ENCODE results near the gene RNF121.

The RNF121 gene

DNA sequence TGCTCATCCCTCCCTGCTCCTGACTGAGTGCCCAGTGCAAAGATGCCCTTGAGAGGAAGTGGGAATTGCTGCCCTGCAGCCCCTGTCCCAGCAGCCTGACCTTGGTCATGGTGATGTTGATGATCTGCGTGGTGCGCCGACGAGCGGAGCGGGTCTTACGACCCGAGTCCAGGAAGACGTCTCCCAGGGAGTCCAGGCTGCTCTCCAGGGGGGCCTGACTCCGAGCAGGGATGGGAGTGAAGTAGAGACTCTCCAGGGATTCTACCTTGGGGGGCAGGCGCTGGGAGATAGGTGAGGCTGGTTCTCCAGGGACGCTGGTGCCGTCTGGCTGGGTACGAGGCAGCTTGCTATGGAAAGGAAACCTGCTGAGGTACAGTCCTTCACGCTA, 78.2 kb downstream of the RNF121 start:
- no peak for DNase-seq

DNA sequence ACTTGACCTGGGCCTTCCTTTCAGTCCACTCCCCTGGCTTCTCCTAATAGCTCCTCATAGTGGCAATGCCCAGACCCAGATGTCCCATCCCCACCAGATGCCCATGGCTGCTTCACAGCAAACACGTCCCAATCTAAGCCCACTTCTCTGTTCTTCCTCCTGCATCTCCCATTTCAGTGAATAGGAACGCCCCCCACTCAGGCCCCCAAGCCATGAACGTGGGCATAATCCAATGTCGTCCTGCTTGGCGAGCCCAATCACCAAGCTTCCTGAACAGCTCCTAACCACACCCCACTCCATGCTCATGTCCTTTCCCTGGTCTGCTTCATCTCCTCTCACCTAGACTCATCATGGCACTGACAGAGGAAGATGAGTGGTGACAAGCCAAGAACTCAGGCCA, 78.7 kb downstream of the RNF121 start:
- no peak for DNase-seq

DNA sequence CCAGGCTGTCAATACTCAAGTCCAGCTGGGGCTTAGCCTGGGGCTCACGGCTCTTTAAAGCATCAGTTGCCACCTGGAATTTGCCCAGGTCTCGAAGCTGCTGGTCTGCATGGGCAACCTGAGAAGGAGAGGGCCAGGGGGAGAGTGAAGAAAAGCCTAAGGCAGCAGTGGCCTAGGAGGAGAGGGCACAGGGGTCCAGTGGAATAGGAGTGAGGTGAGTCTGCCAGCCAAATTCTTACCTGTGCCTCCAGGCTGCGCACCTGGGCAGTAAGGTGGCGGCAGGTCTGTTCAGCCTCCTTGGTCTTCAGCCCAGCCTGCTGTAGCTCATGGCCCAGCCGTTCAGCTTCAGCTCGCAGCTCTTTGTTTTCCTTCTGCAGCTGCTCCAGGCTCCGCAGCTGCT, 79.9 kb downstream of the RNF121 start:
- no peak for DNase-seq

DNA sequence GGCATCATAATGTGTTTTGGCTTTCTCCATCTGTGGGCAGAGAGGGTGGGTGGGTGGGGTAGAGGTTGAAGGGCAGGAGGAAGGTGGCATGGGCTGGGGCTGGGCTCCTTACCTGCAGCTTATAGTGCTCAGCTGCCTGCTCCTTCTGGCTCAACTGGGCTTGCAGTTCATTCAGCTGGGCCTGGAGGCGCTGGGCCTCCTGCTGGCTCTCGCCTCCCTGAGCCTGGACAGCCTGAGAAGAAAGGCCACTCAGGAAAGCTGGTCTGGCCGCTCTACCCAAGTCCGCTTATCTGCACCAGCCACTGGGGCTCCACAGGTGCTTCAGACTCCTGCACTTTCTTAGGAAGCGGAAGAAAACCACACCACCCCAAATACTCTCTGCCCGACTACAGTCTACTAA, 80.3 kb downstream of the RNF121 start:
- DNase-seq: no peak

DNA sequence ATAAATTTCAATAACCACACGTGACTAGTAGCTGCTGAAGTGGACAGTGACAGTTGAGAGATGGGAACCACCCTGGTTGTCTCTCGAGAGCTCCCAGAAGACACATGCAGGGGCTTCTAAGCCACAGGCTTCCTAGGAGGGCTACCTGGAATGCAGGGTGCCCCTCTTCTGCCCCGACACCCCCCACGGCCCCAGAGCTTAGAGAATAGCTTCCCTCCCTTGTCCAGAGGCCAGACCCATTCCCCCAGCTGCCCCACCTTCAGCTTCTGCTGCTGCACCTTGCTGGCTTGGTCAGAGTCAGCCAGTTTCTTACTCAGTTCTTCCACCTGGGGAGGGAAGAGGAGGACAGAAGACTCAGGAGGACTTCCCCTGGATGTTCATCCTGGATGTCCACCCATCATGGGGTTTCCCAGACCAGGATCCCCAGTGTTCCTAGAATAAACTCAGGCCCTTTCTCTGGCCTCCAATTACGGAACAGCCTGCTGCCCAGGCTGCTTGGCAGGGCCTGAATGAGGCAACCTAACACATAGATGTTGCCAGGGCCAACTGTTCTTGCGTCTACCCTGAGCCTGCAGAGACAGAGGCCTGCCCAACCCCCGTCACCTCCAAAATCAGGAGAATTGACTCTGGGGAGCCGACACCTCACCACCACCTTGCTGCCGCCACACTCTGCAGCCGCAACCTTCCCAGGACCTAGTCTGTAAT, 81.8 kb downstream of the RNF121 start:
- DNase-seq: no peak

DNA sequence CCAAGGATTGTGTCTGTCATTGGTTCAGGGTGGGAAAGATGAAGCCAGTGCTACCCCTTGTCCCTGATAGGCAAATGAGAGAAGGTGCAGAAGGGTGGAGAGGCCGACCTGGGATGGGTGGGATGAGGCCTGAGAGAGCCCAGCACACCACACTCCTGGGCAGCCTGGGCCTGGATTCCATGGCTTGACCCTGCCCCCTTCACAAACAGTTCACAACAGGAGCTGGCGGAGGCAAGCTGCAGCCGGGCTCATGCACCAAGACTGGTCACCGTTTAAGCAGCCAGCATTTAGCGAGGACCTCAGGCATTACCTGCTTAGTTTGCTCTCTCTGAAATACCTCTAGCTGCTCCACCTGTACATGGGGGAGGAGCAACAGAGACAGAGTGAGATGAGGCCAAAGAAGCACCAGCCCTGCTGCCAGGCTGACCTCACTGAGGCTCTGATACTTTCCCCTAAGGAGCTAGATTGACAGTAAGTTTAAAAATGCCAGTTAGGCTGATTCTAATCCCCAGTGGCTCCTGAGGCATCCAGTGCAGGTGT, 83.3 kb downstream of the RNF121 start:
- DNase-seq: no peak

DNA sequence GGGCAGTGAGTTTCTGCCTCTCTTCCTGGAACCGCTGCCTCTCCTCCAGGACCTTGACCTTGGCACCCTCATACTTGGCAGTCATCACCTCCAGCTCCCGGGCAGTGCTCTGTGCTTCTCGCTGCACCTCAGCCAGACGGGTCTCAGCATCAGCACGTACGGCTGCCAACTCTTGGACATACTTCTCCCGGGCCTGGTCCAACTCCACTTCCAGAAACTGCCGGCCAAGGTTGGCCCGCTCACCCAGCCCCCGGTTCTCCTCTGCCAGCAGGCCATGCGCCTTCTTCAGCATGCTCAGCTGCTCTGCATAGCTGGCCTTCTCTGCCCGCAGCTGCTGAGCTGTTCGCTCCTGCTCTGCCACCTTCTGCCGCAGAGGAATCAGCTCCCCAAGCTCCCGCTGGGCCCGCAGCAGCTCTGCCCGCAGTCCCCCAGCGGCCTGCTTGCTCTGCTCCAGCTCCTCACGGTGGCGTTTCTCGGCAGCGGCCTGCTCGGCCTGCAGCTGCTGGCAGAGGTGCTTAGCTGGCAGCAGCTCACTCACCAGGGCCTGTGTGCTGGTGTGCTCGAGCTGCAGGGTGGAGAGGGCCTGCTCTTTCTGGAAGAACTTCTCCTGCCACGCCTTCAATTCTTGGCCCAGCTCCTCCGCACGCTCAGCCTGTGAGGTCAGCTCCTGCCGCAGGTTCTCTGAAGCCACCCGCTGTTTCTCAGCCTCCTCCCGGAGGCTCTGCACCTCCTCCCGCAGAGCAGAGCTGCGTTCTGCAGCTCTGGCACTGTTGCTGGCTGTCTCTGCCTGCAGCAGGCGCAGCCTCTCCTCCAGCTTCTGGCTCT, 84.3 kb downstream of the RNF121 start:
- DNase-seq: no peak

DNA sequence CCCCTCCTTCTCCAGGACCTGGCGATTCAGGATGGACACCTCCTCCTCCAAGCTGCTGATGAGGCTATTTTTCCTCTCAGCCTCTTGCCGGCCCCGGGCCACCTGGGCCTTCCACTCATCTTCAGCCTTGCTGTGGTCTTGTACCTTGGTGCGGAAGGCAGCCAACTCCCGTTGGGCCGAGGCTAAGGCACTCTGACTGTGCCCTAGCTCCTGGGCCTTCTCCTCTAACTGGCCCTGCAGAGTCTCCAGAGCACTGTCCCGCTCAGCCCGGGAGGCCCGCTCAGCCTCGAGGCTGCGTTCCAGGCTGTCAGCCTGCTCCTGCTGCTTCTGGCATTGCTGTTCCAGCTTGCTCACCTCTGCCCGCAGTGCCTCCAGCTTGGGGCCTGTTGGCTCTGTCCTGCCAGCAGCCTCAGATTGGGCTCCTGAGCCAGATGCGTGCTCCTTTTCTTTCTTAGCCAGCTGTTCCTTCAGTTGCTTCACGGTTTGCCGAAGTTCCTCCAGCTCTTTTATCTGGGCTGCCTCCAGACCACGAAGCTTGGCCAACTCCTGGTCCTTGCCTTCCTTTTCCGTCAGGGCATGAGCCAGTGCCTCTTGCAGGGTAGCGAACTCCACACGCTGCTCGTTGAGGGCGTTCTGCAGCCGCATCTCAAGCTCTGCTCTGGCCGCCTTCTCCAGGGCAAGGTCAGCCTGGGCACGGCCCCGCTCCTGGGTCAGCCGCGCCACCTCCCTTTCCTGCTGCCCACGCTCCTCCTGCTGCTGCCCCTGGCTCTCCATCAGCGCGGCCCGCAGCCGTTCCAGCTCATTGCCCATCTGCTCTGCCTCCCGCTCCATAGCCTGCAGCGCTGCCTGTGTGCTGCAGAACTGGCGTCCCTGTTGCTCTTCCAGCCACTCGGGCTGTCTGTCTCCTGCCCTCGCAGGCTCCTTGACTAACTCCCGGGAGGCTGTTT, 85.2 kb downstream of the RNF121 start:
- no peak for DNase-seq

DNA sequence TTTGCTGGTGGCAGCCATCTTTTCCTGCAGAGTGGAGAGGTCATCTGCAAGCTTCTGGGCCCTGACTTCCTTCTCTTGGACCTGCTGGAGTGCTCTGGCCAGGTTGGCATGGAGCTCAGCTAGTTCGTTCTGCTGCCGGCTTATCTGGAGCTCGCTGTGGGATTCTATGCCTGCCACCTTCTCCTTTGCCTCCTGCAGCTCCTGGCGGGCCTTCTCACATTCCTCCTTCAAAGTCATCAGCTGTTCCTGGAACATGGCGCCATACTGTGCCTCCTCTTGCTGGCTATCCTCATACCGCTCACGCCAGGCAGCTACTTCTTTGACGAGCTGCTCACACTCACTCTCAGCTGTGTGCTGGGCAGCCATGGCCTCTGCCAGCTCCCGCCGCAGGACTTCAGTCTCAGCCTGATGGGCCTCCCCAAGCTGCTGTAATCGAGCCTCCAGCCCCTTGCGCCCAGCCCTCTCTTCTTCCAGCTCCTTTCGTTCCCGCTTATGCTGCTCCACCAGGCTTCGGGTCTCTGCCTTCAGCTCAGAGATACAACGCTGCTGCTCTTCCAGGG, 86.0 kb downstream of the RNF121 start:
- no peak for DNase-seq

DNA sequence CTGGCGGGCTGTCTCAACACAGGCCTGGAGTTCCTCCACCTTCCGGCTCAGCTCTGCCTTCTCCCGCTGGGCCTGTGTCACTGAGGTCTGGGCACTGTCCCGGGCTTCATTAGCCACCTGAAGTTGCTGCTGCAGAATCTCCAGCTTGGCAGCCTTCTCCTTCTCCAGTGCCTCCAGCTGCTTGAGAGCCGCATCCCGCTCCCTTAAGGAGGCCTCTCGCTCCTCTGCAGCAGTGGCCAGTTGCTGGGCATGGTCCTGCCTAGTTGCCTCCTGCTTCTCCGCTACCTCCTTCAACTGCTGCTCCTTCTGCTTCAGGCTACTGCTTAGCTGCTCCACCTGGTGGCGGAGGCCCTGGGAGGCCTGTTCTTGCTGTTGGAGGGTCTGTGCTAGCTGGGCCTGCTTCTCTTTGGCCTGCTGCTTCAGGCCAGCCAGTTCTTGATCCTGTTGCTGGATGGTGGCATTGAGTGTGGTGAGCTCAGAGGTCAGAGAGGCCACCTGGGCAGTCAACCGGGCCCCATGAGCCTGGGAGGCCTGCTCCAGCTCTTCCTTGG, 86.7 kb downstream of the RNF121 start:
- DNase-seq: no peak

DNA sequence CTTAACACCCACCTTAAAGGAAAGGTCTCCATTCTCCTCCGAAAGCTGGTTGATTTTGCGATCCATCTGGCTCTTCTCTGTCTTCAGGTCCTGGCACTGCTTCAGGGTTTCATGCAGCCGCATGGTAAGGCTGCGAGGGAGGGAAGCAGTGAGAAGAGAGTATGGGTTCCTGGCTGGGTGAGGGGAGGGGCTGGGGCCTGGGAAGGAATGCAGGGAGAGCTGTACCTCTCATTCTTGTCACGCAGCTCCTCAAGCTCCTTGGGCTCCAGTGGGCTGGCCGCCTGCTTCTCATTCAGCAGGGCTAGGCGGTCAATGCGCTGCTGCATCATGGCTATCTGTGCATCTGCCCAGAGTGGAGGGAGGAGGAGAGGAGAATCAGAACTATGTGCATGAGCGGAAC, 89.3 kb downstream of the RNF121 start:
- no peak for DNase-seq

DNA sequence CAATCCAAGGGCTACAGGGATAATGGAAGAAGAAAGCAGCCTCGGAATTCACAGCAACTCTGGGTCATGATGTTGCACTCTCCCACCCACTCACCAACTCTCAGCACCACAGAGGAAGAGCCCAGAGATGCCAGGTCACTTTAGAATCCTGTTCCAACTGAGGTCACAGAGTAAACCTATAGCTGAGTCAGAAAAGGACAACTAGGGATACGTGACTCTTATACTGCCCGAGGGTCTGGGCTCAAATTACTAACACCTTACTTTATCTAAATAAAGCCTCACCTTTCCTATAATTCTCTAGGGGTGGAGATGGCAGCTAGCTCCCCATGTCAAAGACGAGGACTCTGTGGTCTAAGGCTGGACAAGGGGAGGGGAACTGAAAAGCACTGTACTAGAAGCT, 94.5 kb downstream of the RNF121 start:
- DNase-seq: no peak

DNA sequence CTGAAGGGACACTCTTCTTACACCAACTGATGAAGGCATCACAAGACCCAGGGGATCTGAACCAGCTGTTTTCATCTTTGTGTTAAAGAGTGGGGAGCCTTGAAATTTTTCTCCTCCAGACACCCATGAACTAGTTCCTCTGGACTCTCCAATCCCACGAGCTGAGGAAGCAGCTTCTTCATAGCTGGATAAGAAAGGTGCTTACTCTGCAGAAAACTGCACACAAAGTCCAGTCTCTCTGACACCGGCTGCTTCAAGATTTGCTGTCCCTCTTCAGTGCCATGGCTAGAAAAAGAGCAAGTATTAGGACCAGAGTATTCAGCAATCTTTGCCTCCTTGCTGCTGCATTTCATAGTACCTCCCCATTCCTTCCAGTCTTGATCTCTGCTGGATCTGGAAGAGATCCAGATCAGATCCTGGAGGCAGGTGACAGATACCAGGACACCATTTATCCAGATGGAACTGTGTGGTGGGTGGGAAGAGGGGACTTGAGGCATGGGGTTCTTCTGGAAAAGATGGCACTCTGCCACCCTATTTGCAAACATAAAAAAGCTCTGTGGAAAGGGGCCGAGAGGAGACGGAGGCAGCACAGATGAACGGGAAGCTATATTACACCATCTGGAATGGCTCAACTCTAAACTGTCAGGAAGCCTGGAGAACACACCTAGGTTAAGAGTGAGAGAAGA, 95.4 kb downstream of the RNF121 start:
- DNase-seq: no peak

DNA sequence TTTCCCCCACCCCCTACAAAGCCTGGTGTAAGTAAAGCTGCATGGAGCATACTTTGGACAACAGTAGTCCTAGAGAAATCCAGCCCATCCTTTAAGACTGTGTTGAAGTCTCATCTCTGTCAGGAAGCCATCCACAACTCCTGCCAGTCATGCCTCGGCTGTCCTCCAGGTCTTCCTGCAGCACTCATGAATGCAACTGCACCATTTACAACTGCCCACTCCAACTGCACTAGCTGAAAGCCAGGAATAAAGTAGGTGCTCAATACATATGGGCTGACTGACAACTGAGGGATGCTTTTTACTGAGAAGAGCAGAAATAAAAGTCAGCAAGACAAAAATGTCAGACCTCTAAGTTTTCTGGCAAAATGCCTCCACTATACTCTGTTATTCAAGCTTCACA, 97.2 kb downstream of the RNF121 start:
- no peak for DNase-seq

DNA sequence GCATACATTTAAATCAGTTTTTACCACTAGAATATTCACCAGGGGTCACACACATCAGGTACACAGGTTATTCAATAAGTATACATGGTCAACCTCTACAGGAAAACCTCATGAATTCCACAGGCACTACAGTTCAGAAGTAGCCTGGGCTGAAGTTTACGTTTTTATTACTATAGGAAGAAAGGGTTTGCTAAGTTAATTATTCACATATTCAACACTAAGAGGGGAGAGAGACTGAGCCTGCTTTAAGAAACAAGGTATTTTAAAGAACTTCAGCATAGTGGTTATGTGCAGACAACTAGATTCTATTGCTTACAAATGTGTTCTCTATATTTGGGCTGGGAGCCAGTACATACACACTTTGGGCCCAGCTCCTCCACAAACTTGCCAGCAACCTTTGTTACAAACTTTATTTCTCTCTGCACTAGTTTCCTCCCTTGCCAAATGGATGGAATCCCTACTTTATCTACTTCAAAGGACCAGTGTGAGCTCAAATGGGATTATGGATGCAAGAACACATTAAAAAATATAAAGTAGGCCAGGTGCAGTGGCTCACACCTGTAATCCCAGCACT, 101.7 kb downstream of the RNF121 start:
- no peak for DNase-seq

DNA sequence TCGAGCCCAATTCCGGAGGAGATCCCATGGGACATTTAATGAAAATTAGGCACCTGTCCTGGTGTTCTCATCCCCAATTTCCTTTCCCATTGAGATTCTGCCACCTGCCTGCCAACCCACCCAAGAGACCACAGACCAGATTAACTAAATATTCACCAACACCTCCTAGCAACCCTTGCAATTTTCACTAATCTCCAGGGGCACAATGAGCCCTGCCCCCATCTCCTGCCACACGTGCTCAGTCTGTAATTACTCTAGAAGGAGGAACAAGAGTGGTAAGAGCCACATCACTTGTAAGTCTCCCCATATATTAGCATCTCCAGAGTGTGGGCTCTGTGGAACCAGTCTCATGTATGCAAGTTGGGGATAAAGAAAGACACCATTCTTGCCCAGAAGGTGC, 107.8 kb downstream of the RNF121 start:
- DNase-seq: no peak

DNA sequence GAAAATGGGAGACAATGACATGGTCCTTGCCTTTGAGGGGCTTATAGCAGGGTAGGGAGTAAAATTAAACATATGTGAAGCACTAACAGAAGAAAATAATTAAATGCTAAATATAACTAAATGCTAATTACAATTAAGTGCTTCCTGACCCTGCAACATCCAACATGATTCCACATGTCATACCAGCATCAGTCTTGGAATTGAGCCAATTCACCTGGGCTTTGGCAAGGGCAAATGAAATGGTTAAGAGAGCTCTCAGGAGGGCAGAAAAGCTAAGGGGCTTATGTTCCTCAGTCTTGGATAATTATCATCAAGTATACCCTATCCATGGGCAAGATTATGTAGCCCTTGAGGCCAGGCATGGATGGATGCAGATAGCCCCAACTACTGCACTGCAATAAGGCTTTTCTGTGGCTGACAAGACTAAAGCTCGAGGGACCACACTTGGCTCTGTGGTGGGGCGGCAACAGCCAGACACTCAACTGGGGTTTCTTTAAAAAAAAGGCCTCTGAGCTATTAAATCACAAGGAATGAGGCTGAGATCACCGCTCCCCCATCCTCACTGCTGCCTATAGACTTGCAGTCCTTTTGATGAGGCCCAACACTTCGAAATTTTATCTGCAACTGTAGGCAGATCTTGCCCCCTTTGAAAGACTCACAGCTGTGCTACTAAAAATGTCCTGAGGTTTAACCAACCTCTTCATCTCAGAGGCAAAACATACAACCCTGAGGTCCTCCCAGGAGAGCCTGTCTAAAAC, 108.9 kb downstream of the RNF121 start:
- DNase-seq: no peak

DNA sequence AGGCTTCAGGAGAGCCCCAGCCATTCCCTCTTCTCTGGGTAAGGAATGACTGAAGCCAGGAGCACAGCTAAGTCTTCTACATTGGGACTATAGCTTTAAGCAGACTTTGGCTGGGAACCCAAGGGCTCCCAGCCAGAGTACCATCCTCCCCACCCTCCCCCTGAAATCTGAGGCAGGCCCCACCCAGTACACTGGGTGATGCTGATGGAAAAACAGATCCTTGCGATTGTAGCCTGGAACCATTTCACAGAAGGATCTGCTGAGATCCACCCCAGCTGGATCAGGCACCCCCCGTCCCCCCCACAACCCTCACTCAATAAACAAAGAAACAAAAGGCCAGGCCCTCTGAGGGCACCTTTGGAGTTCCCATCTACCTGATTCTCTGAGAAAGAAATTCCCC, 109.6 kb downstream of the RNF121 start:
- no peak for DNase-seq

DNA sequence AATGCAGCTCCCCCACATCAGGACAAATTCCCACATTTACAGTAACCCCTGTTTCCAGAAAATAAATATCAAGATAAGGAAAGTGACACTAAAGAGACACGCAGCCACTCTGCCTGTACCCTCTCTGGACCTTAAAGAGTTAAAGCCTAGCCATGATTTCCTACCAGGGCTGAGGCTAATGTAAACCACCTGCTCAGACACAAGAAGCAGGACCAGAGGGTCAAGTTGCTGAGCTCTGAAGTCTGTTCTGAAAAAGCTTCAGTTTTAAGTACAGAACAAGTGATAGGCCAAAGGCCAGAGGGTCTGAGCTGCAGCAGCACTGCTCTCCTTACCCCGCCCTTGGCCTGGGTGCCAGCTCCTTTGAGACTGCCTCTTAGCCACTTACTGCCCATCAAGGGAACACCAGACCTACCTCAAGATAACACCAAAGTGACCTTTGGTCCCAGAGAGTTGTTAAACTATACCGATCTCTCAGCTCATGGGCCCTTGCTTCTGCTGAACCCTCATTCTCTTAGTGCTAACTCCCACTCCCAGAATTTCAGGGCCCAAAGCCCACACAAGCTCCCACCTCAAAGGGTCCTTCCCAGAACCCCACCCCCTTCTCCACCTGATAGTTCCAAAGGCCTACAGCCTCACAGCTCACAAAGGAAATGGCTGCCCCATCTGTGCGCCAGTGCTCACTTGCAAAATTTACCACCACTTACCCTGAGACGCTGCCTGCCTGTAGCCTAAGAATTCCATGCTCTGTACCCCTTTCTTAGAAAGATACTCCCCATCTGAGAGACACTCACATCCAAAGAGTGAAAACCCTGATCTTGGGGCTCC, 110.4 kb downstream of the RNF121 start:
- no peak for DNase-seq

DNA sequence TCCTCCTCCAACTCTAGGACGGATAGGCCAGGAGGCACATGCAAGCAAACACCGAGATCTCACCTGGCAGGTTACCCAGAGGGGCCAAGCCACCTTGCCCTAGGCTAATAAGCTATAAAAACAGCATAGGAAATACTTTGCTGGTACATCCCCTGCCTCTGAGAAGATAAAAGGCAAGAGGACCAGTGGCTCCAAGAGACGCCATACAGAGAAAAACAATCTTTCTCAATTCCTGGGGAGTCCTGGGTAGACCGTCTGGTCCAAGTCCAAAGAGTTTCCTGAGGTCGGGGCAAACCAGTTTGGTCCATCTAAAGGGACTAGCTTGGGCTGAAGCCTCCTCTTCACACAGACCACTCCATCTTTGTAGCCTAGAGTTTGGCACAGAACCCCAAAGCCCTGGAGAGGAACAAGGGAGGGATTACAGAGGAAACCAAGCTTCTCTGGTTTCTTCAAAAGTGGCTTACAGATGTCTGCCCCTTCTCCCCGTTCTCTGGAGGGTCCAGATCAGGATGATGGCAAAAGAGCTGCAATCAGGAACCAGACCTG, 111.1 kb downstream of the RNF121 start:
- DNase-seq: no peak

Measured in stimulated activated CD8-positive, alpha-beta memory T cell treated with anti-CD3 and anti-CD28 coated beads, Interleukin-4, amount 100 ng/mL, for 48 hours (primary cell).